Heart right ventricle (tissue), 16 donors: ENCODE results near the gene NPR2. TPM values are rescaled to one million over a fixed set of nuclear protein-coding genes. Genes with fewer than 3 reads are reported as not detected.

Source experiments
- ATAC-seq, 8 donors: fragments of 200-7000 bp; cut with Tn5 transposase; one replicate each; pipeline ENCODE4 v1.9.1; 2020; ENCODE audit warnings: mild to moderate bottlenecking in 8 of 8, moderate library complexity in 8 of 8, moderate number of reproducible peaks in 1 of 8
- DNase-seq, 2 donors: peaks; one replicate each; pipeline ENCODE4 v3.0.0-alpha.2; 2020
- H3K27ac ChIP-seq, 10 donors: fragments of 200-600 bp; sonication (generic) in 2 of 10; one replicate each; pipeline versions ENCODE4 v1.5.0 to v1.8.0; 2020 to 2022; ENCODE audit warnings: mild to moderate bottlenecking in 3 of 10
- H3K27me3 ChIP-seq, 7 donors: fragments of 200-600 bp; one replicate each; pipeline ENCODE4 v1.8.0; 2021 to 2022; ENCODE audit warnings: mild to moderate bottlenecking in 2 of 7
- H3K36me3 ChIP-seq, 9 donors: fragments of 200-600 bp; sonication (generic) in 1 of 9; one replicate each; pipeline versions ENCODE4 v1.5.0 to v1.8.0; 2020 to 2022; ENCODE audit warnings: mild to moderate bottlenecking in 2 of 9
- H3K4me1 ChIP-seq, 9 donors: fragments of 200-600 bp; sonication (generic) in 1 of 9; one replicate each; pipeline versions ENCODE4 v1.5.0 to v1.8.0; 2020 to 2022; ENCODE audit warnings: mild to moderate bottlenecking in 4 of 9
- H3K4me3 ChIP-seq, 10 donors: fragments of 200-600 bp; sonication (generic) in 2 of 10; one replicate each; pipeline versions ENCODE4 v1.5.0 to v1.8.0; 2020 to 2022; ENCODE audit warnings: mild to moderate bottlenecking in 7 of 10, moderate library complexity in 2 of 10
- H3K9me3 ChIP-seq, 11 donors: fragments of 200-600 bp in 10 of 11; sonication (generic) in 2 of 11; one replicate each; pipeline versions ENCODE4 v1.5.0 to v1.8.0; 2013 to 2022; ENCODE audit warnings: mild to moderate bottlenecking in 2 of 11, control low read depth in 1 of 11, moderate library complexity in 1 of 11
- WGBS, 2 donors: extraction: QIAGEN DNeasy Blood & Tissue Kit; methylation state at CpG; one replicate each; pipeline ENCODE4 v1.1.7; 2013; ENCODE audit warnings: inconsistent platforms in 1 of 2; 5-methylcytosine and 5-hydroxymethylcytosine counted together
- intact Hi-C, 10 donors: fragments of 100-400 bp; cut with DNase I; formaldehyde crosslinking; loops; one replicate each; pipeline versions ENCODE4 v1.11.1 to v1.14.2; 2022
- polyA plus RNA-seq, 2 donors: library from polyadenylated mRNA; stranded (reverse); fragments of 200-250 nt; gene quantifications; one replicate each; pipeline ENCODE4 v1.2.3, GENCODE V29; 2013
- total RNA-seq, 10 donors: library from RNA; stranded (reverse); fragmentation: NEBNext Ultra II Directional in 3 of 10; extraction: Animal tissue kit (Norgen Biotek cat#: 25700) in 3 of 10; gene quantifications; one replicate each; pipeline versions ENCODE4 v1.2.1 to v1.2.4, GENCODE V29; 2021 to 2023
- TF ChIP-seq, protein P1 (sequence below), 9 donors: fragments of 200-600 bp; sonication (generic) in 2 of 9; IDR thresholded peaks; one replicate each; pipeline versions ENCODE4 v1.5.0 to v1.8.0; 2021 to 2022; ENCODE audit warnings: antibody characterized with exemption in 9 of 9, mild to moderate bottlenecking in 5 of 9, moderate library complexity in 1 of 9
- donor health status: Arrhythmogenic right ventricular cardiomyopathy.
- donor health status: ischemic (EF 13 %, LVEDD 7.1; RV severe dilation, severe dysfunction).
- donor health status: healthy with polysubstance abuse.
- donor health status: DM: no; HTN: yes; CAD: no.
- donor health status: DM: no; HTN: no; CAD: no.
- donor health status: ischemic (EF 25% LVEDD 6.9; RV normal size, moderate dysfunction).
- donor health status: ischemic (EF 25% LVEDD 5.7; RV mildly dilated, moderate dysfunction).
- donor health status: healthy.
- donor health status: DM: yes; HTN: yes; CAD: no.
- donor health status: Ischemic cardiomyopathy.
- donor health status: ischemic (EF 35%, LVEDD 5.7; RV mildly dilated, moderate dysfunction).
- donor health status: nonischemic (EF 11% LVEDD 7.7; RV severe dilation, severe dysfunction).
- donor health status: DM: yes; HTN: yes; CAD: no.
- donor health status: PGD.
- donor health status: ischemic (EF 29% LVEDD 5.4; RV normal size, mild dysfunction).
- donor health status: nonischemic (EF 23%, LVEDD 6.1; RV moderate dilation, normal function).

NPR2 gene
- total and polyA plus RNA-seq, 12 donors, result 13.5 to 26.4 (median 20.8) TPM

DNA sequence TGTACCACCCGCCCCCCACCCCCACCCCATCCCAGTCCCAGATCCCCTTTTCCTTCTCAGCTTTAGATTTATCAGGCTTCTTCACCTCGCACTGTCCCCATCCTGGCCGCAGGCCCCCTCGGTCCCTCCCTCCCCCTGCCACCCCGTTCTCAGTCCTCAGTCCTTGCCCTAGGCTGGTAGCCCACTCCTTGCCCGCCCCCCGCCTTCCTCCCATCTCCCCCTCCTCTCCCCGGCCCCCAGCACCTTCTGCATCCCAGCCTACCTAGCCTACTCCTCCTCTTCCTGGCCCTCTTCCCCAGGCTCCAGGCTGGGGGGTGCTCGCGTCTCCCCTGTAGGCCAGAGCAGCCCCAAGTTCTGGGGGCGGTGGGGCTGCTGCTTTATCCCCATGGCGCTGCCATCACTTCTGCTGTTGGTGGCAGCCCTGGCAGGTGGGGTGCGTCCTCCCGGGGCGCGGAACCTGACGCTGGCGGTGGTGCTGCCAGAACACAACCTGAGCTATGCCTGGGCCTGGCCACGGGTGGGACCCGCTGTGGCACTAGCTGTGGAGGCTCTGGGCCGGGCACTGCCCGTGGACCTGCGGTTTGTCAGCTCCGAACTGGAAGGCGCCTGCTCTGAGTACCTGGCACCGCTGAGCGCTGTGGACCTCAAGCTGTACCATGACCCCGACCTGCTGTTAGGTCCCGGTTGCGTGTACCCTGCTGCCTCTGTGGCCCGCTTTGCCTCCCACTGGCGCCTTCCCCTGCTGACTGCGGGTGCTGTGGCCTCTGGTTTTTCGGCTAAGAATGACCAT, 828 bp downstream of the NPR2 start:
- peaks cover 16 to 47% (median 33%) of the 10 kb centered on the region in 9 donors for H3K4me1 ChIP-seq
- no peaks in the 10 kb centered on the region for H3K9me3 ChIP-seq
- intact Hi-C loops, result loop anchor here in 3 of 10 donors (5.0 to 10.0 kb wide), 2 partner anchors 35 to 233 kb away; partner anchors contain the start of genes FAM221B (in 3 of the 3) and TMEM8B (in 3 of the 3)
- 78 to 82% methylated on average over 33 to 34 of the region's 34 CpGs for WGBS, 2 donors
- DNase-seq (no peak), ATAC-seq (peak in 1 of 8 donors; percentile 24)
- H3K27ac ChIP-seq, result peak overlapping the region in 9 of 10 donors; percentile 78 to 90 (median 83)
- peak overlapping the region; percentile 38 to 78 (median 69) for H3K4me3 ChIP-seq
- TF ChIP-seq, protein P1, sequence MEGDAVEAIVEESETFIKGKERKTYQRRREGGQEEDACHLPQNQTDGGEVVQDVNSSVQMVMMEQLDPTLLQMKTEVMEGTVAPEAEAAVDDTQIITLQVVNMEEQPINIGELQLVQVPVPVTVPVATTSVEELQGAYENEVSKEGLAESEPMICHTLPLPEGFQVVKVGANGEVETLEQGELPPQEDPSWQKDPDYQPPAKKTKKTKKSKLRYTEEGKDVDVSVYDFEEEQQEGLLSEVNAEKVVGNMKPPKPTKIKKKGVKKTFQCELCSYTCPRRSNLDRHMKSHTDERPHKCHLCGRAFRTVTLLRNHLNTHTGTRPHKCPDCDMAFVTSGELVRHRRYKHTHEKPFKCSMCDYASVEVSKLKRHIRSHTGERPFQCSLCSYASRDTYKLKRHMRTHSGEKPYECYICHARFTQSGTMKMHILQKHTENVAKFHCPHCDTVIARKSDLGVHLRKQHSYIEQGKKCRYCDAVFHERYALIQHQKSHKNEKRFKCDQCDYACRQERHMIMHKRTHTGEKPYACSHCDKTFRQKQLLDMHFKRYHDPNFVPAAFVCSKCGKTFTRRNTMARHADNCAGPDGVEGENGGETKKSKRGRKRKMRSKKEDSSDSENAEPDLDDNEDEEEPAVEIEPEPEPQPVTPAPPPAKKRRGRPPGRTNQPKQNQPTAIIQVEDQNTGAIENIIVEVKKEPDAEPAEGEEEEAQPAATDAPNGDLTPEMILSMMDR (IDR thresholded peaks at IDR 0.05), result no peak
- H3K27me3 ChIP-seq, result peaks cover 0 to 7% (median 0%) of the 10 kb centered on the region in 7 donors
- no peaks in the 10 kb centered on the region for H3K36me3 ChIP-seq

DNA sequence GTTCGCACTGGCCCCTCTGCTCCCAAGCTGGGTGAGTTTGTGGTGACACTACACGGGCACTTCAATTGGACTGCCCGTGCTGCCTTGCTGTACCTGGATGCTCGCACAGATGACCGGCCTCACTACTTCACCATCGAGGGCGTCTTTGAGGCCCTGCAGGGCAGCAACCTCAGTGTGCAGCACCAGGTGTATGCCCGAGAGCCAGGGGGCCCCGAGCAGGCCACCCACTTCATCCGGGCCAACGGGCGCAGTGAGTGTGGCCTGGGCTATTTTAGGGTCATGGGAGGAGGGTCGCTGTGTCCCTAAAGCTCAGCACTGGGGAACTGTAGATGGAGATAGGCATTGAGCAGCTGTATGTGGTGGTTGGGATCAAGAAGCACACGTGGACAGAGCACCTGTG, 1.4 kb downstream of the NPR2 start:
- WGBS, 2 donors, result 87 to 89% methylated on average over 14 of the region's 14 CpGs
- intact Hi-C loops, result loop anchor here in 3 of 10 donors (5.0 to 10.0 kb wide), 2 partner anchors 34 to 232 kb away; partner anchors contain the start of genes FAM221B (in 3 of the 3) and TMEM8B (in 3 of the 3)
- no peak for ATAC-seq
- TF ChIP-seq, protein P1 (IDR thresholded peaks at IDR 0.05), result no peak
- Histone ChIP-seq H3K36me3 (no peaks in the 10 kb centered on the region), H3K4me1 (peaks cover 16 to 47% (median 33%) of the 10 kb centered on the region in 9 donors), H3K4me3 (peak overlapping the region in 4 of 10 donors; percentile 70 to 78 (median 74)), H3K27ac (peak overlapping the region in 1 of 10 donors; percentile 3), H3K9me3 (no peaks in the 10 kb centered on the region), H3K27me3 (peaks cover 0 to 7% (median 0%) of the 10 kb centered on the region in 7 donors)
- no peak for DNase-seq

DNA sequence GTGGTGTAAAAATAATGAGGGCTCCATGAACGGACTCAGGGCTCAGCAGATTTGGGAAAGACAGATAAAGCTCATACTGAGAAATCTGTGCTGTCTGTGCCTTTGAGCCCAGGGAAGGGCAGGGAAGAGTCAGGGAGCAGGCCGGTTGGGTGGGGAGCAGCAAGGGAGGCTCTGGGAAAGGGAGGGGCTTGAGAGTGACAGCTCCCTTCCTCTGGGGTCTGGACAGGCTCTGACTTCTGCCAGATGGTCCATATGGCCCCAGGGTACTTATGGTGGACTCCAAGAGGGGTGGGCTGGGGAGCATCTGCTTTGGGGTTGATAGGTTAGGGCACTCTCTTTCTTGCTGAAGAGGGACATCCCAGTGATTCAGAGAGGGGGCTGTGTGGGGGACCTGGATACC, 2.1 kb downstream of the NPR2 start:
- peak overlapping the region in 2 of 10 donors; percentile 3 to 24 for H3K27ac ChIP-seq
- peaks cover 16 to 47% (median 33%) of the 10 kb centered on the region in 9 donors for H3K4me1 ChIP-seq
- no peak for ATAC-seq
- 51 to 64% methylated on average over 2 of the region's 2 CpGs for WGBS, 2 donors
- TF ChIP-seq, protein P1 (IDR thresholded peaks at IDR 0.05), result no peak
- no peaks in the 10 kb centered on the region for H3K36me3 ChIP-seq
- intact Hi-C loops, result loop anchor here in 3 of 10 donors (5.0 to 10.0 kb wide), 2 partner anchors 34 to 231 kb away; partner anchors contain the start of genes FAM221B (in 3 of the 3) and TMEM8B (in 3 of the 3)
- peaks cover 0 to 7% (median 0%) of the 10 kb centered on the region in 7 donors for H3K27me3 ChIP-seq
- no peak for DNase-seq
- H3K4me3 ChIP-seq, result peak overlapping the region in 3 of 10 donors; percentile 19 to 77 (median 71)
- H3K9me3 ChIP-seq, result no peaks in the 10 kb centered on the region

DNA sequence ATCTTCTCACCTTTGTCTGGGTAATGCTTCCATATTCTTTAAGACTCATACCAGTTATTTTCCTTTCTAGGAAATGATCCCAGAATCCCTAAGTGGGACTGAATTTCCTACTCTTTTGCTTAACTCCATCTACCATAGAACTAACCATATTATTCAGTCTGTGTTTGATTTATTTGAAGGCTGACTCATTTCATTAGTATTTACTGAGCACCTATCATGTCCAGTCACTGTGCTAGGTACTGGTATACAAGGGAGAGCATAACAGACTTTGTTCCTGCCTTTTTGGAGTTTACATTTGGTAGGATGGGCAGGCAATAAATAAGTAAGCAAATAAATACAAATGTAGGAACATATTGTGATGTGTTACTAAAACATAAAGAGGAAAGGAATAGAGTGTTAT, 4.3 kb downstream of the NPR2 start:
- Histone ChIP-seq H3K27ac (no peak overlapping the region), H3K9me3 (no peaks in the 10 kb centered on the region), H3K27me3 (peaks cover 0 to 5% (median 0%) of the 10 kb centered on the region in 7 donors), H3K4me3 (no peak overlapping the region), H3K4me1 (peaks cover 15 to 43% (median 29%) of the 10 kb centered on the region in 9 donors), H3K36me3 (peaks cover 0 to 13% (median 0%) of the 10 kb centered on the region in 9 donors)
- ATAC-seq (no peak), DNase-seq (no peak)
- intact Hi-C loops, result loop anchor here in 1 of 10 donors (10.0 kb wide), 1 partner anchor 229 kb away; no protein-coding TSS in a partner anchor
- TF ChIP-seq, protein P1 (IDR thresholded peaks at IDR 0.05), result no peak
